Retinal pigment epithelial cell (primary cell): ENCODE data around the gene ZG16B.

Experiments used
- DNase-seq: peaks from one replicate; pipeline ENCODE4 v3.0.0-alpha.2; 2010; ENCODE audit warnings: low read depth
- H3K4me3 ChIP-seq: 2 replicates; pipeline ENCODE4 v1.5.1; 2011; ENCODE audit warnings: mild to moderate bottlenecking, low read length, control low read depth, moderate library complexity
- TF ChIP-seq, protein P1 (sequence below): conservative IDR thresholded peaks from 2 replicates; pipeline ENCODE4 v1.5.1; 2011; ENCODE audit warnings: low read depth, low read length, control low read depth, inconsistent platforms

ZG16B gene

DNA sequence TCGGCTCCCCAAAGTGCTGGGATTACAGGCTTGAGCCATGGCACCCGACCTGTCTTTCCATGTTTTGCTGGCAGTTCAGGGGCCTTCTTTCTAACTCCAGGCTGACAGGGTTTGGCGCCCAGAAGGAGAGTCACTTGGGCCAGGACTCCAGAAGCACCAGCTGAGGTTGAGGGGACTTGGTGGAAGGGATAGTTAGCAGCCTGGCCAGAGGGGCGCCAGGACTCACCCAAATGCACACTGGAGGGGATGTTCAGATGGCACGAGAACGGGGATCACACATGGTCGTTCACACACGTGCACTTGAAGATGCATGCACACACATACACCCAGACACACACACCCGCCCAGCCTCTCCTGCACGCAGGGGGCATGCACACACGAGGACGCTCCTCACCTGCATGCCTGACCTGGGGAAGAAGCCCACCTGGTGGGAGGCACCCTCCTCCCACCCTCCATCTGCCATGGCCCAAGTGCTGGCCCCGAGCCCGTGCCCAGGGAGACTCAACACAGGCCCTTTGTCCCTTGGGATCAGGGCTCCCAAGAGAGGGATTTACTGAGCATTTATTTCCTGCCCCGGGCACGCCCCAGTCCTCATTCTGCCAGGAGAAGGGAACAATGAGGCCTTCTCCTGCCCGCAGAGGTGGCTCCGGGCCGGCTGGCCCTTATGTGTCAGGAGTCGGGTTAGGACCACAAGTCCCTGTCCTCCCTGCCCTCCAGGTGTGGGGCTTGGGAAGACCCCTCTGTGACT, 15.4 kb upstream of the ZG16B start:
- DNase-seq: no peak
- H3K4me3 ChIP-seq: no peak overlapping the region
- TF ChIP-seq, protein P1, sequence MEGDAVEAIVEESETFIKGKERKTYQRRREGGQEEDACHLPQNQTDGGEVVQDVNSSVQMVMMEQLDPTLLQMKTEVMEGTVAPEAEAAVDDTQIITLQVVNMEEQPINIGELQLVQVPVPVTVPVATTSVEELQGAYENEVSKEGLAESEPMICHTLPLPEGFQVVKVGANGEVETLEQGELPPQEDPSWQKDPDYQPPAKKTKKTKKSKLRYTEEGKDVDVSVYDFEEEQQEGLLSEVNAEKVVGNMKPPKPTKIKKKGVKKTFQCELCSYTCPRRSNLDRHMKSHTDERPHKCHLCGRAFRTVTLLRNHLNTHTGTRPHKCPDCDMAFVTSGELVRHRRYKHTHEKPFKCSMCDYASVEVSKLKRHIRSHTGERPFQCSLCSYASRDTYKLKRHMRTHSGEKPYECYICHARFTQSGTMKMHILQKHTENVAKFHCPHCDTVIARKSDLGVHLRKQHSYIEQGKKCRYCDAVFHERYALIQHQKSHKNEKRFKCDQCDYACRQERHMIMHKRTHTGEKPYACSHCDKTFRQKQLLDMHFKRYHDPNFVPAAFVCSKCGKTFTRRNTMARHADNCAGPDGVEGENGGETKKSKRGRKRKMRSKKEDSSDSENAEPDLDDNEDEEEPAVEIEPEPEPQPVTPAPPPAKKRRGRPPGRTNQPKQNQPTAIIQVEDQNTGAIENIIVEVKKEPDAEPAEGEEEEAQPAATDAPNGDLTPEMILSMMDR: no peak

DNA sequence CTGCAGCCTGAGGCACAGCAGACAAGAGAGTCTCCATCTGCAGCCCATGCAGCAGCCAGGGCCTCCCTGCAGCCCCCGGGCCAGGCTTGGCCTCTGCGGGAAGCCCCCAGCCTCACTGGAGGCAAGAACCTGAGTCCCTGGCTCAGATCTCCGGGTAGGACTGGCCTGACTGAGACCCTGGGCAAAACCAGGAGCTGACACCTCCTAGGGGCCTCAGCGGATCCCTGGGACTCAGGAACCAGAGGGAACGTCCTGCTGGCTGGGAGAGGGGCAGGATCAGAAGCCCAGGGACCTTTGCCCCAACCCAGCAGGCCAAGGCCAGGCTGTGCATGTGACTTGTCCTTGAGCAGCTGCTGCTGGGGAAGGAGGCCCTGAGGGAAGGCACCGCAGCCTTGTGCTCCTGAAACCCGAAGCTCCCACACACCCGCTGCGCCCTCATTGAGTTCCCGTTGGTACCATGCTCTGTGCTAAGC, 14.8 kb upstream of the ZG16B start:
- H3K4me3 ChIP-seq: no peak overlapping the region
- no peak for DNase-seq
- TF ChIP-seq, protein P1: no peak

DNA sequence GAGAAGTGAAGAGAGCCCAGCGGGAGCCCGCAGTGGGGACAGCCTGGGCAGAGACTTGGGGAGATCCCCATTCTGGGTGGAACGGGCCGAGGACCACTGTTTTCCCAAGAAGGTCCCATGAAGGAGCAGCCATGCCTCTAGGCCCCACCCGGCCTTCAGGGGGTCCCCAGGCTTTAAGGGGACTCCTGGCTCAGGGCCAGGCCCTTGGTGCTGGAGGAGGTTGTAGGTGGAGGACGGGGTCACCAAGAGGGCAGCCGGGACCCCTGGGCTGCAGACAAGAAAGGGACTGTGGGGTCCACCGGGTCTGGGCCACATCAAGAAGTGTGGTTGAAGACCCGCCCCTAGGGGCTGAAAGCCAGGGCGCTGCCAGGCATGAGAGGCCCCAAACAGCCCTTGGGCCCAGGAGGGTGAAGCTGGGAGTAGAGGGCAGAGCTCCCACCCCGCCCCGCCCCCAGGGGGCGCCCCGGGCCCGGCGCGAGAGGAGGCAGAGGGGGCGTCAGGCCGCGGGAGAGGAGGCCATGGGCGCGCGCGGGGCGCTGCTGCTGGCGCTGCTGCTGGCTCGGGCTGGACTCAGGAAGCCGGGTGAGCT, 13.3 kb upstream of the ZG16B start, which contains the start of gene PRSS21:
Gene PRSS21, plus strand, starts transcription at position 487 of the 589 bp plus-strand sequence. Its CDS starts 32 bp downstream, at position 519.
- no peak for DNase-seq

DNA sequence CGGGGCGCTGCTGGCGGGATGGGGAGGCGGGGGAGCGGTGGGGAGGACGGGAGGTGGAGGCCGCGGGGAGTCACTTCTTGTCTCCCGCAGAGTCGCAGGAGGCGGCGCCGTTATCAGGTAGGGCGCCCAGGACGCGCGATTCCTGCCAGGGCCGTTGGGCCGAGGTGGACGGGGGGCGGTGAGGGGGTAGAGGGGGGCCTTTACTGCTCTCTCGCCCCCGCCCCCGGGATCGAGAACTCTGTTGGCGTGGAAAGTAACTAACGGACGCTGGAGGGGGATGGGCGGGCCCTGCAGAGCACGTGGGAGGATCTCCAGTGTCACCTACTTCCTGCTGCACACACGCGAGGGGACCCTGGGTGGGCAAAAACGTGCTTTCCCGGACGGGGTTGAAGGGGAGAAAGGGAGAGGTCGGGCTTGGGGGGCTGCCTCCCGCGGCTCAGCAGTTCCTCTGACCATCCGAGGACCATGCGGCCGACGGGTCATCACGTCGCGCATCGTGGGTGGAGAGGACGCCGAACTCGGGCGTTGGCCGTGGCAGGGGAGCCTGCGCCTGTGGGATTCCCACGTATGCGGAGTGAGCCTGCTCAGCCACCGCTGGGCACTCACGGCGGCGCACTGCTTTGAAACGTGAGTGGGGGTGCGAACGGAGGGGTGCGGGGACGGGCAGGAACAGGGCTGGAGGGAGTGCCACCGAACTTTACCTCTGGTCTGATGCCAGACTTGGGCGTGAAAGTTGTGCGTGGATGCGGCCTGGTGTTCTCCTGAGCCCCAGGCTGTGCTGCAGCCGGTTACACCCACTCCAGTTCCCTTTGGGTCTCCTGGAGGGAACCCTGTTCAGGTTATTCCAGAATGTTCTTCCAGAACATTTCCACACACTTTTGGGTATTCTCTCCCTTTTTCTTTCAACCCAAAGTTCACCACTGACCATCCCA, 12.5 kb upstream of the ZG16B start:
- DNase-seq: no peak
- TF ChIP-seq, protein P1: no peak
- no peak overlapping the region for H3K4me3 ChIP-seq

More for the DNA sequence above, 13.3 kb upstream of the ZG16B start, which contains the start of gene PRSS21:
- H3K4me3 ChIP-seq: no peak within 1 kb of the TSS
- TF ChIP-seq, protein P1: no peak

DNA sequence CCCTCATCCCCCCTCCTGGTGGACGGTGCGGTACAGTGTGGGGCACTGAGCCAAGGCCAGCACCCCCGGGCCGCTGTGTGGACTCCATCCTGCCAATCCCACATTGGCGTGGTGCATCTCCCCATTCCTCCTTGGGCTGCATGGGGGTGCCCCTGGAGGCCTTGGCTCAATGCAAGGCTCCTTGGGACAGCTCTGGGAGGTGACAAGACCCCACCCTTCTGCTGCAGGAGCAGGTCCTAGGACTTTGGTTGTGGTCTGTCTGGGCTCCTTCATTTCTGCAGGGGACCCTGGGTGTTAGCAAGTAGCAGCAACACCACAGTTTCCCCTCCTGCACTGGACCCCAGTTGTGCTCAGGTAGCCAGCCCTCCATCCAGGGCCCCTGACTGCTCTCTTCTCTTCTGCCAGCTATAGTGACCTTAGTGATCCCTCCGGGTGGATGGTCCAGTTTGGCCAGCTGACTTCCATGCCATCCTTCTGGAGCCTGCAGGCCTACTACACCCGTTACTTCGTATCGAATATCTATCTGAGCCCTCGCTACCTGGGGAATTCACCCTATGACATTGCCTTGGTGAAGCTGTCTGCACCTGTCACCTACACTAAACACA, 11.7 kb upstream of the ZG16B start:
- DNase-seq: no peak
- TF ChIP-seq, protein P1: no peak
- H3K4me3 ChIP-seq: no peak overlapping the region

DNA sequence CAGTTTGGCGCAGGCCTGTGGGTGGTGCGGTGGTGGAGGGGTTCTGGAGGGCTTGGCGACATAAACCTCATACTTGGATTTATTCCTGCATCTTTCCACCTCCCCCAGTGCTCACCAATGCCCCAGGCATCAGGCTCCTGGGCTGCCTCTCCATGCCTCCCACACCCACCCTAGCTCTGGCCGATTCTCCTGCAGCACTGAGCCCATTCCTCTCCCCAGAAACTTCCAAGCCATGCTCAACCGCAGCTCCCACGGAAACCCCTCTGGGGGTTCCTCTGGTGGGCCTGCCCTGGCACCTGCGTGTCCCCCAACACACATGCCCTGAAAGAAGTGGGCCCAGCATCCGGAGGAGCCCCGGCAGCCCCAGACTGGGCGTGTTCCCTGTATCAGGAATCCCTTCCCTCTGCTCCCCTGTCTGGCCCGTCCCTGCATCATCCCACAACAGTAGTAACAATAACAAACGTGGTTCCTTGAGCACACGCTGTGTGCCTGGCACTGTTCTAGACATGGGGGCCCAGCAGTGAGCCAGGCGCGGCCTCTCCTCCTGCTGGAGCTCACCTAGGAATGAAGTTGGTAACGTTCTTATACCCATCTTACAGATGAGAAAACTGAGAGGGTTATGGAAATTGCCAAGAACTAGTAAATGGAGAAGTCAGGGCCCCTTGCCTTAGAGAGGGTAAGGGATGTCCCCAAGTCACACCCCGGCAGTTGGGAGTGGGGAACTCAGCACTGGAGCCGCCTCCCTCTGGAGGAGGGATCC, 10.7 kb upstream of the ZG16B start:
- H3K4me3 ChIP-seq: no peak overlapping the region
- TF ChIP-seq, protein P1: no peak
- DNase-seq: no peak
